Measurements from ENCODE around the gene TPSD1. TPM values are rescaled to one million over a fixed set of nuclear protein-coding genes. Genes with fewer than 3 reads are reported as not detected.

The TPSD1 gene
- total and polyA plus RNA-seq, 2 donors (not counting 1 experiment from before 2014, with no cell fraction given) = not detected

DNA sequence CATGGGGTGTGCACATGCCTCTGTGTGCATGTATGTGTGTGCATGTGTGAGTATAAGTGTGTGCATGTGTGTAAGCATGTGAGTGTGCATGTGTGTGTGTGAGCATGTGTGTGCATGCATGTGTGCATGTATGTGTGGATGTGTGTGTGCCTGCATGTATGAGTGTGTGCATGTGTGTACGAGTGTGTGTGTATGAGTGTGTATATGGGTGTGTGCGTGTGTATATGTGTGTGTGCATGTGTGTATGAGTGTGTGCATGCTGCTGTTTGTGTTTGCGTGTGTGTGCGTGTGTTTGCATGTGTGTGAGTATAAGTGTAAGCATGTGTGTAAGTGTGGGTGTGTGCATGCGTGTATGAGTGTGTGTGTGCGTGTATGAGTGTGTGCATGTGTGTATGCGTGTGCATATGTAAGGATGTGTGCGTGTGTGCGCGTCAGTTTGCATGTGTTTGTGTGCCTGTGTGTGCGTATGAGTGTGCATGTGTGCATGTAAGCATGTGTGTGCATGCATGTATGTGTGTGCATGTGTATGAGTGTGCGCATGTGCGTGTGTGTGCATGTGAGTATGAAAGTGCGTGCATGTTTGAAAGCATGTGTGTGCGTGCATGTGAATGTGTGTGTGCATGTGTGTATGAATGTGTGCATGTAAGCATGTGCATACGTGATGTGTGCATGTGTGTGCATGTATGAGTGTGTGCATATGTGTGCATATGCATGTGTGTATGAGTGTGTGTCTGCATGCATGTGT is 8.6 kb downstream of the TPSD1 start:
- ChIA-PET CTCF (no interaction called here), POLR2A (no interaction called here)
- Mint-ChIP-seq H3K27me3 (peaks cover 15% of the 10 kb centered on the region), H3K4me1 (no peaks in the 10 kb centered on the region), H3K4me3 (no peak overlapping the region), H3K27ac (no peak overlapping the region), H3K9me3 (ENCODE audit: insufficient read depth) (peaks cover 5% of the 10 kb centered on the region)
- WGBS (ENCODE audit: insufficient coverage) = 91% methylated on average over 15 of the region's 16 CpGs
- Histone ChIP-seq H2AFZ (ENCODE audit: insufficient read depth, low read depth, low read length, poor library complexity, severe bottlenecking) (no peak overlapping the region), H3K4me1 (ENCODE audit: control insufficient read depth in 2 of 2, insufficient read depth in 2 of 2, low read length in 2 of 2) (no peaks in the 10 kb centered on the region), H3K79me2 (ENCODE audit: control insufficient read depth, insufficient read depth, low read length) (no peaks in the 10 kb centered on the region), H3K4me3 (ENCODE audit: control extremely low read depth in 1 of 5, extremely low read depth in 1 of 5, insufficient read depth in 1 of 5, low read depth in 2 of 5, low read length in 4 of 5) (no peak overlapping the region), H3K27me3 (replicated peaks in 1 of 4; ENCODE audit: control extremely low read depth in 1 of 4, control insufficient read depth in 3 of 4, insufficient read depth in 4 of 4, low read length in 3 of 4) (peaks cover 0 to 37% (median 9%) of the 10 kb centered on the region in 4 experiments), H4K20me1 (ENCODE audit: control insufficient read depth, insufficient read depth, low read length, poor library complexity, severe bottlenecking) (no peaks in the 10 kb centered on the region), H3K4me2 (replicated peaks; ENCODE audit: low read depth, low read length, poor library complexity, severe bottlenecking) (no peak overlapping the region), H3K36me3 (replicated peaks in 1 of 2; ENCODE audit: control extremely low read depth in 1 of 2, control insufficient read depth in 1 of 2, extremely low read depth in 1 of 2, insufficient read depth in 2 of 2, low read length in 1 of 2) (no peaks in the 10 kb centered on the region), H3K9ac (ENCODE audit: low read length) (no peak overlapping the region), H3K9me3 (ENCODE audit: control extremely low read depth in 1 of 3, control insufficient read depth in 2 of 3, insufficient read depth in 1 of 3, low read length in 2 of 3) (peaks cover 0 to 4% (median 0%) of the 10 kb centered on the region in 3 donors), H3K27ac (ENCODE audit: low read length in 2 of 2) (no peak overlapping the region)
- ATAC-seq (ENCODE audit: low read depth) (no peak), DNase-seq (no peak)
- intact Hi-C loops (cut with micrococcal nuclease) = no loop called here
- no peak for TF ChIP-seq EZH2 (IDR thresholded peaks at IDR 0.05; ENCODE audit: borderline replicate concordance, insufficient read depth, low read depth, low read length, poor library complexity, severe bottlenecking)
- TF ChIP-seq, protein P1, sequence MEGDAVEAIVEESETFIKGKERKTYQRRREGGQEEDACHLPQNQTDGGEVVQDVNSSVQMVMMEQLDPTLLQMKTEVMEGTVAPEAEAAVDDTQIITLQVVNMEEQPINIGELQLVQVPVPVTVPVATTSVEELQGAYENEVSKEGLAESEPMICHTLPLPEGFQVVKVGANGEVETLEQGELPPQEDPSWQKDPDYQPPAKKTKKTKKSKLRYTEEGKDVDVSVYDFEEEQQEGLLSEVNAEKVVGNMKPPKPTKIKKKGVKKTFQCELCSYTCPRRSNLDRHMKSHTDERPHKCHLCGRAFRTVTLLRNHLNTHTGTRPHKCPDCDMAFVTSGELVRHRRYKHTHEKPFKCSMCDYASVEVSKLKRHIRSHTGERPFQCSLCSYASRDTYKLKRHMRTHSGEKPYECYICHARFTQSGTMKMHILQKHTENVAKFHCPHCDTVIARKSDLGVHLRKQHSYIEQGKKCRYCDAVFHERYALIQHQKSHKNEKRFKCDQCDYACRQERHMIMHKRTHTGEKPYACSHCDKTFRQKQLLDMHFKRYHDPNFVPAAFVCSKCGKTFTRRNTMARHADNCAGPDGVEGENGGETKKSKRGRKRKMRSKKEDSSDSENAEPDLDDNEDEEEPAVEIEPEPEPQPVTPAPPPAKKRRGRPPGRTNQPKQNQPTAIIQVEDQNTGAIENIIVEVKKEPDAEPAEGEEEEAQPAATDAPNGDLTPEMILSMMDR (IDR thresholded peaks at IDR 0.05) = no peak

- H3K79me2 ChIP-seq (ENCODE audit: control insufficient read depth, insufficient read depth, low read length) = no peaks in the 10 kb centered on the region
- no peaks in the 10 kb centered on the region for H3K36me3 ChIP-seq (replicated peaks in 1 of 2; ENCODE audit: control extremely low read depth in 1 of 2, control insufficient read depth in 1 of 2, extremely low read depth in 1 of 2, insufficient read depth in 2 of 2, low read length in 1 of 2)
- H3K4me2 ChIP-seq (replicated peaks; ENCODE audit: low read depth, low read length, poor library complexity, severe bottlenecking) = no peak overlapping the region
- H3K9ac ChIP-seq (ENCODE audit: low read length) = no peak overlapping the region
- DNase-seq = no peak
- peaks cover 0 to 31% (median 7%) of the 10 kb centered on the region in 4 experiments for H3K27me3 ChIP-seq (replicated peaks in 1 of 4; ENCODE audit: control extremely low read depth in 1 of 4, control insufficient read depth in 3 of 4, insufficient read depth in 4 of 4, low read length in 3 of 4)
- POLR2A ChIA-PET = no interaction called here
- Mint-ChIP-seq H3K27ac (no peak overlapping the region), H3K9me3 (ENCODE audit: insufficient read depth) (peaks cover 5% of the 10 kb centered on the region), H3K27me3 (peaks cover 19% of the 10 kb centered on the region), H3K4me1 (no peaks in the 10 kb centered on the region), H3K4me3 (no peak overlapping the region)
- no peaks in the 10 kb centered on the region for H4K20me1 ChIP-seq (ENCODE audit: control insufficient read depth, insufficient read depth, low read length, poor library complexity, severe bottlenecking)
- no peak overlapping the region for H2AFZ ChIP-seq (ENCODE audit: insufficient read depth, low read depth, low read length, poor library complexity, severe bottlenecking)
- H3K9me3 ChIP-seq (ENCODE audit: control extremely low read depth in 1 of 3, control insufficient read depth in 2 of 3, insufficient read depth in 1 of 3, low read length in 2 of 3) = peaks cover 0 to 4% (median 0%) of the 10 kb centered on the region in 3 donors
- intact Hi-C loops (cut with micrococcal nuclease) = no loop called here
- no peak for TF ChIP-seq EZH2 (IDR thresholded peaks at IDR 0.05; ENCODE audit: borderline replicate concordance, insufficient read depth, low read depth, low read length, poor library complexity, severe bottlenecking)
- TF ChIP-seq, protein P1 (IDR thresholded peaks at IDR 0.05) = no peak
- no peak overlapping the region for H3K4me3 ChIP-seq (ENCODE audit: control extremely low read depth in 1 of 5, extremely low read depth in 1 of 5, insufficient read depth in 1 of 5, low read depth in 2 of 5, low read length in 4 of 5)
- 84% methylated on average over 11 of the region's 13 CpGs for WGBS (ENCODE audit: insufficient coverage)
- H3K27ac ChIP-seq (ENCODE audit: low read length in 2 of 2) = no peak overlapping the region
- CTCF ChIA-PET = no interaction called here
- H3K4me1 ChIP-seq (ENCODE audit: control insufficient read depth in 2 of 2, insufficient read depth in 2 of 2, low read length in 2 of 2) = no peaks in the 10 kb centered on the region
- no peak for ATAC-seq (ENCODE audit: low read depth)
Observed at GRCh38 chr16:1265090-1265630, 9.3 kb downstream of the TPSD1 start.
